Measurements from ENCODE around the gene ZNF566.

ZNF566 gene

DNA sequence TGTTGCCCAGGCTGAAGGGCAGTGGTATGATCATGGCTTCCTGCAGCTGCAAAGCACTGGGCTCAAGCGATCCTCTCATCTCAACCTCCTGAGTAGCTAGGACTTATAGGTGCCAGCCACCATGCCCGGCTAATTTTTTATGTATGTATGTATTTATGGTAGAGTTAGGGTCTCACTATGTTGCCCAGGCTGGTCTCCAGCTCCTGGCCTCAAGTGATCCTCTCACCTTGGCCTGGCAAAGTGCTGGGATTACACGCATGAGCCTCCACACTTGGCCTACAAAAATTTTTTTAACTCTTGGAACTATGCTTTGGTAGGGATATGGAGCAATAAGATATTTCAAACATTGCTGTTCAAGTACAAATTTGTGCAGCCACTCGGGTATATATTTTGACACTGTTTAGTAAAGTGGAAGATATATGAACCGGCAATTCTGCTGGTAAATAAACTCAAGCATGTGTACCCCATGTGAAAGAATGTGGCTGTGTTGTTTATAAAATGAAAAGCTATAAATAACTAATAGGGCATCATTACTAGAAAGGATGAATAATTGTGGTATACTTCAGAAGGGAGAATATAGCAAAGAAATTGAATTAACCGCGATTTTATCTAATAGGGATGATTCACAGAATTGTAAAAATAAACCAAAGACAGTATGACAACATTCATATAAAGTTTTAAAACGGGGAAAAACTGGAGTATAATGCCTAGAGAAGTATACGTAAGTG, 1.1 kb downstream of the ZNF566 start:
- TF ChIP-seq, protein P1, sequence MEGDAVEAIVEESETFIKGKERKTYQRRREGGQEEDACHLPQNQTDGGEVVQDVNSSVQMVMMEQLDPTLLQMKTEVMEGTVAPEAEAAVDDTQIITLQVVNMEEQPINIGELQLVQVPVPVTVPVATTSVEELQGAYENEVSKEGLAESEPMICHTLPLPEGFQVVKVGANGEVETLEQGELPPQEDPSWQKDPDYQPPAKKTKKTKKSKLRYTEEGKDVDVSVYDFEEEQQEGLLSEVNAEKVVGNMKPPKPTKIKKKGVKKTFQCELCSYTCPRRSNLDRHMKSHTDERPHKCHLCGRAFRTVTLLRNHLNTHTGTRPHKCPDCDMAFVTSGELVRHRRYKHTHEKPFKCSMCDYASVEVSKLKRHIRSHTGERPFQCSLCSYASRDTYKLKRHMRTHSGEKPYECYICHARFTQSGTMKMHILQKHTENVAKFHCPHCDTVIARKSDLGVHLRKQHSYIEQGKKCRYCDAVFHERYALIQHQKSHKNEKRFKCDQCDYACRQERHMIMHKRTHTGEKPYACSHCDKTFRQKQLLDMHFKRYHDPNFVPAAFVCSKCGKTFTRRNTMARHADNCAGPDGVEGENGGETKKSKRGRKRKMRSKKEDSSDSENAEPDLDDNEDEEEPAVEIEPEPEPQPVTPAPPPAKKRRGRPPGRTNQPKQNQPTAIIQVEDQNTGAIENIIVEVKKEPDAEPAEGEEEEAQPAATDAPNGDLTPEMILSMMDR (IDR thresholded peaks at IDR 0.05; ENCODE audit: extremely low read depth, missing control alignments): no peak
- DNase-seq (ENCODE audit: low spot score): no peak

DNA sequence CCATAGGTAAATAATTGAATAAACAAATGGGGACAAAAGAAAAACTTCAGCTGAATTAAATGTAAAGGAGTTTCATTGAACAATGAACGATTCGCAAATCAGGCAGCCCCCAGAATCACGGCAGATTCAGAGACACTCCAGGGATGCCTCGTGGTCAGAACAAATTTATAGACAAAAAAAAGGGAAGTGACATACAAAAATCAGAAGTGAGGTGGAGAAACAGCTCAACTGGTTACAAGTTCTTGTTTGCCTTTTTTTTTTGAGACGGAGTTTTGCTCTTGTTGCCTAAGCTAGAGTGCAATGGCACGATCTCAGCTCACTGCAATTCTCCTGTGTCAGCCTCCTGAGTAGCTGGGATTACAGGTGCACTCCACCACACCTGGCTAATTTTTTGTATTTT, 5.7 kb downstream of the ZNF566 start:
- DNase-seq (ENCODE audit: low spot score): no peak
- TF ChIP-seq, protein P1 (IDR thresholded peaks at IDR 0.05; ENCODE audit: extremely low read depth, missing control alignments): no peak

DNA sequence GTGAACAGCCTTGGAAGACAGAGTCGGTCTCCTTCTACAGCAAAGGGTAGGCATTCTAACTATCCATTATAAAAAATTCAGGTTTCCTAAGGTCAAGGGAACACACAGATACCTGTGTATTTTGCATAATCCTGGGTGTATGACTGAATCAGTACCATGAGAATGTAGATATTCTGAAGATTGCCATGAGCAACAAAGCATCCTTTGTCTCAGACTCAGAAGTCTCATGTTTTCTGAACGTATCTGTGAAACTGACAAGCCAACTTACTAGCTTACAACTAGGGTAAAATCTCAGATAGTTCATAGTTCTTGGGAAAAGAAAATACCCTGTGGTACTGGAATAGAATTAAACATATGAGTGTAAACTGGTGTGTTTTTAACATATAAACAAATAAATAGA, 6.5 kb downstream of the ZNF566 start:
- TF ChIP-seq, protein P1 (IDR thresholded peaks at IDR 0.05; ENCODE audit: extremely low read depth, missing control alignments): no peak
- no peak for DNase-seq (ENCODE audit: low spot score)

DNA sequence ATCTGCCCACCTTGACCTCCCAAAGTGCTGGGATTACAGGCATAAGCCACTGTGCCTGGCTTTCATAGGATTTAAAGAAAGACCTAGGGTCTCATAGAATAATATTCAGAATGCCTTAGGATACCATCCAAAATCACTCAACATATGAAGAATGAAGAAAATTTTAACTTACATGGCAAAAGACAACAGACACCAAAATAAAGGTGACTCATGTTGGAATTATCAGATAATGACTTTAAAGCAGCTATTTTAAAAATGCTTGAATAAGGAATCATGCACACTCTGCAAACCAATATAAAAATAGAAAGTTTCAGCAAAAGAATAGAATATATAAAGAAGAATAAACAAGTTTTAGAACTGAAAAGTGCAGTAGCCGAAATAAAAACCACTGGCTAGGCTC, 29.3 kb downstream of the ZNF566 start:
- no peak for DNase-seq (ENCODE audit: low spot score)
- TF ChIP-seq, protein P1 (IDR thresholded peaks at IDR 0.05; ENCODE audit: extremely low read depth, missing control alignments): no peak

DNA sequence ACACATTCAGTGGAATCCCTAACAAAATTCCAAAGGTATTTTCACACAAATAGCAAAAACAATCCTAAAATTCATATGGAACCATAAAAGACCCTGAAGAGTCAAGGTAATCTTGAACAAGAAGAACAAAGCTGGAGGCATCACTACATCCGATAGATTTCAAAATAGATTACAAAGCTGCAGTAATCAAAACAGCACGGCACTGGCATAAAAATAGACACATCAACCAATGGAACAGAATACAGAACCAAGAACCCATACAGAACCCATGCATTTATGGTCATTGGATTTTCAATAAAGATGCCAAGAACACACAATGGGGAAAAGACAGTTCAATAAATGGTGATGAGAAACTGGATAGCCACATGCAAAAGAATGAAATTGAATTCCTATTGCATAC, 32.5 kb downstream of the ZNF566 start:
- no peak for DNase-seq (ENCODE audit: low spot score)

DNA sequence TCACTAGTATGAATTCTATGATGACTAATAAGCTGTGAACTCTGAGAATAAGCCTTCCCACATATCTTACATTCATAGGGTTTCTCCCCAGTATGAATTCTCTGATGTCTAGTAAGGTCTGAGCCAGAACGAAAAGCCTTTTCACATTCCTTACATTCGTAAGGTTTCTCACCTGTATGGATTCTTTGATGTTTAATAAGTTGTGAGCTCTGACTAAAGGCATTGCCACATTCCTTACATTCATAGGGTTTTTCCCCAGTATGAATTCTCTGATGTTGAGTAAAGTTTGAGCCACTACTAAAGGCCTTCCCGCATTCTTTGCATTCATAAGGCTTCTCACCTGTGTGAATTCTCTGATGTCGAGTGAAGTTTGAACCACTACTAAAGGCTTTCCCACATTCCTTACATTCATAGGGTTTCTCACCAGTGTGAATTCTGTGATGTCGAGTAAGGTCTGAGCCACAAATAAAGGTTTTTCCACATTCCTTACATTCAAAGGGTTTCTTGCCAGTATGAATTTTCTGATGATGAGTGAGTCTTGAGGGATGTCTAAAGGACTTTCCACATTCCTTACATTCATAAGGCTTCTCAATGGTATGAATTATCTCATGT, 40.2 kb downstream of the ZNF566 start:
- TF ChIP-seq, protein P1 (IDR thresholded peaks at IDR 0.05; ENCODE audit: extremely low read depth, missing control alignments): no peak
- DNase-seq (ENCODE audit: low spot score): no peak

More for the DNA sequence above, 32.5 kb downstream of the ZNF566 start:
- TF ChIP-seq, protein P1 (IDR thresholded peaks at IDR 0.05; ENCODE audit: extremely low read depth, missing control alignments): no peak

DNA sequence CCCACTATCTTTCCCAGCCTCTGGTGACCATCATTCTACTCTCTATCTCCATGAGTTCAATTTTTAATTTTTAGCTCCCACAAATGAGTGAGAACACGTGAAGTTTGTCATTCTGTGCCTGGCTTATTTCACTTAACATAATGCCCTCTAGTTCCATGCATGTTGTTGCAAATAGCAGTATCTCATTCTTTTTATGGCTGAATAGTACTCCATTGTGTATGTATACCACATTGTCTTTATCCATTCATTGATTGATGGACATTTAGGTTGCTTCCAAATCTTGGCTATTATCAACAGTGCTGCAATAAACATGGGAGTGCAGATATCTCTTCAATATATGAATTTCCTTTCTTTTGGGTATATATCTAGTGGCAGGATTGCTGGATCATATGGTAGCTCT, 48.0 kb downstream of the ZNF566 start:
- DNase-seq (ENCODE audit: low spot score): no peak
- TF ChIP-seq, protein P1 (IDR thresholded peaks at IDR 0.05; ENCODE audit: extremely low read depth, missing control alignments): no peak

Data from GM20000 (cell line).